Fibroblast of lung (primary cell): ENCODE data around the gene CACNA2D3. TPM values are rescaled to one million over a fixed set of nuclear protein-coding genes. Genes with fewer than 3 reads are reported as not detected.

ENCODE experiments used
- DNase-seq, 2 donors: peaks; one replicate each; pipeline versions ENCODE4 v3.0.0 to v3.0.0-alpha.2; 2010; ENCODE audit warnings: low read depth in 2 of 2
- H2AFZ ChIP-seq: 2 replicates; pipeline ENCODE4 v1.5.1; 2012; ENCODE audit warnings: low read length, control low read depth, inconsistent platforms
- H3K27ac ChIP-seq: 2 replicates; pipeline ENCODE4 v1.5.1; 2011; ENCODE audit warnings: low read length, control low read depth; ENCODE audit not compliant: insufficient read depth
- H3K27me3 ChIP-seq: 2 replicates; pipeline ENCODE4 v1.5.1; 2011; ENCODE audit warnings: mild to moderate bottlenecking, low read length; ENCODE audit not compliant: control insufficient read depth, insufficient read depth
- H3K36me3 ChIP-seq: 2 replicates; pipeline ENCODE4 v1.5.1; 2011; ENCODE audit warnings: low read length; ENCODE audit not compliant: control insufficient read depth, insufficient read depth
- H3K4me1 ChIP-seq: 2 replicates; pipeline ENCODE4 v1.5.1; 2011; ENCODE audit warnings: low read length; ENCODE audit not compliant: control insufficient read depth, insufficient read depth; ENCODE audit errors: extremely low read depth
- H3K4me2 ChIP-seq: 2 replicates; pipeline ENCODE4 v1.5.1; 2011; ENCODE audit warnings: low read length, control low read depth; ENCODE audit not compliant: insufficient read depth; ENCODE audit errors: extremely low read depth
- H3K4me3 ChIP-seq, 4 experiments: fragments of 200-600 bp in 1 of 4; sonication (generic) in 1 of 4; replicated peaks in 1 of 4; 2 replicates each; pipeline ENCODE4 v1.5.1; 2011 to 2016; ENCODE audit warnings: low read length in 4 of 4, low read depth in 3 of 4, mild to moderate bottlenecking in 3 of 4, control low read depth in 2 of 4, inconsistent platforms in 1 of 4, mixed read lengths in 1 of 4; ENCODE audit not compliant: insufficient read depth in 1 of 4; ENCODE audit errors: control extremely low read depth in 1 of 4
- H3K79me2 ChIP-seq: 2 replicates; pipeline ENCODE4 v1.5.1; 2012; ENCODE audit warnings: mild to moderate bottlenecking, low read length, inconsistent platforms; ENCODE audit not compliant: control insufficient read depth, insufficient read depth
- H3K9ac ChIP-seq: 2 replicates; pipeline ENCODE4 v1.5.1; 2011; ENCODE audit warnings: mild to moderate bottlenecking, low read length, control low read depth; ENCODE audit not compliant: insufficient read depth
- H3K9me3 ChIP-seq: 2 replicates; pipeline ENCODE4 v1.5.1; 2012; ENCODE audit warnings: low read depth, low read length; ENCODE audit not compliant: control insufficient read depth, insufficient read depth
- H4K20me1 ChIP-seq: 2 replicates; pipeline ENCODE4 v1.5.1; 2011; ENCODE audit warnings: low read length; ENCODE audit not compliant: control insufficient read depth, insufficient read depth; ENCODE audit errors: extremely low read depth
- CTCF ChIP-seq, 2 donors: IDR thresholded peaks in 1 of 2; conservative IDR thresholded peaks in 1 of 2; 1 replicate in 1 of 2; 2 replicates in 1 of 2; pipeline ENCODE4 v1.5.1; 2011 to 2012; ENCODE audit warnings: low read length in 2 of 2, control low read depth in 1 of 2, inconsistent platforms in 1 of 2, low read depth in 1 of 2, mild to moderate bottlenecking in 1 of 2
- EZH2 ChIP-seq: IDR thresholded peaks from 2 replicates; pipeline ENCODE4 v1.5.1; 2012; ENCODE audit warnings: low read length, control low read depth, mild to moderate bottlenecking; ENCODE audit errors: missing control alignments
- polyA plus RNA-seq, 2 donors: library from polyadenylated mRNA; depleted of rRNA in 1 of 2; stranded (reverse) in 1 of 2; unstranded in 1 of 2; fragments of >200 nt; gene quantifications; 2 replicates each; pipeline ENCODE4 v1.2.1, GENCODE V29; 2011 to 2012; ENCODE audit warnings: missing spikeins in 1 of 2
- total RNA-seq: library from RNA; depleted of rRNA; stranded (reverse); fragments of >200 nt; gene quantifications from 2 replicates; pipeline ENCODE4 v1.2.1, GENCODE V29; 2014

CACNA2D3 gene
- total and polyA plus RNA-seq, 2 donors (not counting 1 experiment from before 2014, with no cell fraction given) = 1.8 to 11.5 TPM

- no peak overlapping the region for H2AFZ ChIP-seq
- no peaks in the 10 kb centered on the region for H3K4me1 ChIP-seq
- TF ChIP-seq EZH2 (no peak), CTCF (conservative IDR thresholded peaks at IDR 0.05 in 1 of 2, IDR thresholded peaks at IDR 0.05 in 1 of 2; ENCODE audit: low read depth in 1 of 2, low read length in 2 of 2) (no peak)
- no peak overlapping the region for H3K4me2 ChIP-seq
- H3K27me3 ChIP-seq = no peaks in the 10 kb centered on the region
- no peak for DNase-seq
- no peak overlapping the region for H3K27ac ChIP-seq
- no peaks in the 10 kb centered on the region for H3K9me3 ChIP-seq
- no peaks in the 10 kb centered on the region for H3K36me3 ChIP-seq
- H3K9ac ChIP-seq = no peak overlapping the region
- no peaks in the 10 kb centered on the region for H3K79me2 ChIP-seq
- no peaks in the 10 kb centered on the region for H4K20me1 ChIP-seq
- no peak overlapping the region for H3K4me3 ChIP-seq
These were observed 42.0 kb downstream of the CACNA2D3 start for GRCh38 chr3:54164192-54164975.

- Histone ChIP-seq H4K20me1 (no peaks in the 10 kb centered on the region), H3K9me3 (no peaks in the 10 kb centered on the region)
These were observed 43.5 kb downstream of the CACNA2D3 start for GRCh38 chr3:54165865-54166264.

GRCh38 chr3:54167999-54168398, 45.6 kb downstream of the CACNA2D3 start:
- H3K9ac ChIP-seq = no peak overlapping the region
- H2AFZ ChIP-seq = no peak overlapping the region
- TF ChIP-seq EZH2 (no peak), CTCF (conservative IDR thresholded peaks at IDR 0.05 in 1 of 2, IDR thresholded peaks at IDR 0.05 in 1 of 2; ENCODE audit: low read depth in 1 of 2, low read length in 2 of 2) (no peak)
- H4K20me1 ChIP-seq = no peaks in the 10 kb centered on the region
- H3K27ac ChIP-seq = no peak overlapping the region
- no peaks in the 10 kb centered on the region for H3K36me3 ChIP-seq
- H3K9me3 ChIP-seq = no peaks in the 10 kb centered on the region
- no peaks in the 10 kb centered on the region for H3K79me2 ChIP-seq
- H3K4me2 ChIP-seq = no peak overlapping the region
- H3K4me1 ChIP-seq = no peaks in the 10 kb centered on the region
- H3K27me3 ChIP-seq = no peaks in the 10 kb centered on the region
- no peak for DNase-seq
- no peak overlapping the region for H3K4me3 ChIP-seq

More at GRCh38 chr3:54165865-54166264, 43.5 kb downstream of the CACNA2D3 start:
- TF ChIP-seq CTCF (conservative IDR thresholded peaks at IDR 0.05 in 1 of 2, IDR thresholded peaks at IDR 0.05 in 1 of 2; ENCODE audit: low read depth in 1 of 2, low read length in 2 of 2) (no peak), EZH2 (no peak)
- H3K4me1 ChIP-seq = no peaks in the 10 kb centered on the region
- no peaks in the 10 kb centered on the region for H3K27me3 ChIP-seq
- DNase-seq = no peak
- no peak overlapping the region for H3K4me3 ChIP-seq
- H3K27ac ChIP-seq = no peak overlapping the region
- no peak overlapping the region for H3K9ac ChIP-seq
- no peak overlapping the region for H2AFZ ChIP-seq
- H3K36me3 ChIP-seq = no peaks in the 10 kb centered on the region
- no peaks in the 10 kb centered on the region for H3K79me2 ChIP-seq
- no peak overlapping the region for H3K4me2 ChIP-seq
